Sigmoid colon (tissue), 4 donors: ENCODE measurements around the gene CLMP.

Source experiments
- EP300 ChIP-seq, 4 donors: sonication (generic); formaldehyde crosslinking; IDR thresholded peaks; one replicate each; pipeline ENCODE4 v1.6.1; 2017; ENCODE audit warnings: antibody characterized with exemption in 4 of 4
- POLR2A ChIP-seq, 2 donors: fragments of 450-650 bp; IDR thresholded peaks; one replicate each; pipeline ENCODE4 v1.6.1; 2016; ENCODE audit warnings: antibody characterized with exemption in 2 of 2, mild to moderate bottlenecking in 2 of 2, moderate library complexity in 2 of 2
- POLR2AphosphoS5 ChIP-seq, 4 donors: sonication (generic); formaldehyde crosslinking; IDR thresholded peaks; one replicate each; pipeline ENCODE4 v1.6.1; 2017; ENCODE audit warnings: antibody characterized with exemption in 4 of 4
- TF ChIP-seq, protein P1 (sequence below), 4 experiments: fragments of 450-650 bp in 3 of 4; fragments of 200-600 bp in 1 of 4; IDR thresholded peaks; one replicate each; pipeline ENCODE4 v1.5.1; 2016 to 2019; ENCODE audit warnings: antibody characterized with exemption in 4 of 4, mild to moderate bottlenecking in 3 of 4, moderate library complexity in 2 of 4

- TF ChIP-seq, protein P1, sequence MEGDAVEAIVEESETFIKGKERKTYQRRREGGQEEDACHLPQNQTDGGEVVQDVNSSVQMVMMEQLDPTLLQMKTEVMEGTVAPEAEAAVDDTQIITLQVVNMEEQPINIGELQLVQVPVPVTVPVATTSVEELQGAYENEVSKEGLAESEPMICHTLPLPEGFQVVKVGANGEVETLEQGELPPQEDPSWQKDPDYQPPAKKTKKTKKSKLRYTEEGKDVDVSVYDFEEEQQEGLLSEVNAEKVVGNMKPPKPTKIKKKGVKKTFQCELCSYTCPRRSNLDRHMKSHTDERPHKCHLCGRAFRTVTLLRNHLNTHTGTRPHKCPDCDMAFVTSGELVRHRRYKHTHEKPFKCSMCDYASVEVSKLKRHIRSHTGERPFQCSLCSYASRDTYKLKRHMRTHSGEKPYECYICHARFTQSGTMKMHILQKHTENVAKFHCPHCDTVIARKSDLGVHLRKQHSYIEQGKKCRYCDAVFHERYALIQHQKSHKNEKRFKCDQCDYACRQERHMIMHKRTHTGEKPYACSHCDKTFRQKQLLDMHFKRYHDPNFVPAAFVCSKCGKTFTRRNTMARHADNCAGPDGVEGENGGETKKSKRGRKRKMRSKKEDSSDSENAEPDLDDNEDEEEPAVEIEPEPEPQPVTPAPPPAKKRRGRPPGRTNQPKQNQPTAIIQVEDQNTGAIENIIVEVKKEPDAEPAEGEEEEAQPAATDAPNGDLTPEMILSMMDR (IDR thresholded peaks at IDR 0.05), result no peak
- TF ChIP-seq POLR2A (IDR thresholded peaks at IDR 0.05) (no peak), POLR2AphosphoS5 (IDR thresholded peaks at IDR 0.05) (no peak), EP300 (IDR thresholded peaks at IDR 0.05) (no peak)
These were observed 21.8 kb downstream of the CLMP start for GRCh38 chr11:123173040-123173855.
